Myometrial cell (primary cell): ENCODE measurements around the gene MAL. TPM values are rescaled to one million over a fixed set of nuclear protein-coding genes. Genes with fewer than 3 reads are reported as not detected.

ENCODE experiments used
- total RNA-seq: library from RNA; depleted of rRNA; stranded (reverse); fragments of >200 nt; gene quantifications from 2 replicates; pipeline ENCODE4 v1.2.3, GENCODE V29; 2015

The MAL gene
- total RNA-seq, result not detected in 2 replicates

GRCh38 chr2:95025406-95026319 lies at the start of gene MAL:
Gene MAL, plus strand, starts transcription at chr2:95025708. Its CDS starts 85 bp downstream, at chr2:95025793.

Other genes with a start within 250 kb of the MAL start
- not detected in 2 replicates for gene TEKT4, start 154.3 kb upstream of the MAL start, total RNA-seq
- gene MRPS5, start 96.1 kb downstream of the MAL start, total RNA-seq, result 50.9 and 53.6 TPM in 2 replicates
- 2.6 and 5.0 TPM in 2 replicates for gene ZNF514, start 134.1 kb downstream of the MAL start, total RNA-seq
- gene ZNF2, start 140.1 kb downstream of the MAL start, total RNA-seq, result 2.8 and 3.5 TPM in 2 replicates
- 1.2 and 3.2 TPM in 2 replicates for gene ZNF892, start 181.8 kb downstream of the MAL start, total RNA-seq
- gene PROM2, start 248.7 kb downstream of the MAL start, total RNA-seq, result under 0.01 TPM in 1 of 2 replicates, not detected in the other